H9 (cell line): Measurements from ENCODE around the gene SLC35A4. TPM values are rescaled to one million over a fixed set of nuclear protein-coding genes. Genes with fewer than 3 reads are reported as not detected.

Source experiments
- DNase-seq: peaks from one replicate; pipeline ENCODE4 v3.0.0-alpha.2; 2017
- H2AFZ ChIP-seq: one replicate; pipeline ENCODE4 v1.6.1; 2013; ENCODE audit warnings: mild to moderate bottlenecking, low read length, control low read depth, moderate library complexity
- H2AK5ac ChIP-seq: 2 replicates; pipeline ENCODE4 v1.6.1; 2013; ENCODE audit warnings: low read length, control low read depth, mixed read lengths; ENCODE audit not compliant: insufficient read length
- H2BK120ac ChIP-seq: one replicate; pipeline ENCODE4 v1.6.1; 2013; ENCODE audit warnings: low read depth, mild to moderate bottlenecking, low read length, control low read depth, inconsistent platforms; ENCODE audit not compliant: poor library complexity, severe bottlenecking
- H2BK12ac ChIP-seq: 2 replicates; pipeline ENCODE4 v1.6.1; 2013; ENCODE audit warnings: low read length, control low read depth, mixed read lengths, low read depth; ENCODE audit not compliant: insufficient read length
- H2BK15ac ChIP-seq: 2 replicates; pipeline ENCODE4 v1.6.1; 2013; ENCODE audit warnings: low read depth, low read length, control low read depth
- H2BK20ac ChIP-seq: one replicate; pipeline ENCODE4 v1.6.1; 2013; ENCODE audit warnings: low read depth, mild to moderate bottlenecking, low read length, control low read depth, inconsistent platforms; ENCODE audit not compliant: poor library complexity, severe bottlenecking
- H2BK5ac ChIP-seq: 2 replicates; pipeline ENCODE4 v1.6.1; 2013; ENCODE audit warnings: low read length, control low read depth, mixed read lengths; ENCODE audit not compliant: insufficient read length
- H3K14ac ChIP-seq: 2 replicates; pipeline ENCODE4 v1.6.1; 2013; ENCODE audit warnings: low read length, control low read depth; ENCODE audit not compliant: insufficient read depth
- H3K18ac ChIP-seq: 2 replicates; pipeline ENCODE4 v1.6.1; 2013; ENCODE audit warnings: low read depth, mild to moderate bottlenecking, mixed read lengths, low read length, control low read depth; ENCODE audit not compliant: insufficient read length
- H3K23ac ChIP-seq: 2 replicates; pipeline ENCODE4 v1.6.1; 2013; ENCODE audit warnings: low read length, control low read depth, mixed read lengths, low read depth; ENCODE audit not compliant: insufficient read length
- H3K23me2 ChIP-seq: 2 replicates; pipeline ENCODE4 v1.6.1; 2013; ENCODE audit warnings: low read depth, mild to moderate bottlenecking, mixed read lengths, low read length, control low read depth; ENCODE audit not compliant: insufficient read length, poor library complexity, severe bottlenecking
- H3K27ac ChIP-seq: 2 replicates; pipeline ENCODE4 v1.5.1; 2013; ENCODE audit warnings: low read length, control low read depth, mixed read lengths, low read depth; ENCODE audit not compliant: insufficient read length
- H3K27me3 ChIP-seq: 2 replicates; pipeline ENCODE4 v1.6.1; 2013; ENCODE audit warnings: low read length, control low read depth, inconsistent platforms; ENCODE audit not compliant: insufficient read depth
- H3K4ac ChIP-seq: 2 replicates; pipeline ENCODE4 v1.6.1; 2013; ENCODE audit warnings: low read depth, mild to moderate bottlenecking, control low read depth, inconsistent platforms, low read length, moderate library complexity
- H3K4me1 ChIP-seq: 2 replicates; pipeline ENCODE4 v1.6.1; 2013; ENCODE audit warnings: low read length, control low read depth, inconsistent platforms; ENCODE audit not compliant: insufficient read depth
- H3K4me2 ChIP-seq: 2 replicates; pipeline ENCODE4 v1.6.1; 2013; ENCODE audit warnings: low read length, control low read depth, mixed read lengths; ENCODE audit not compliant: insufficient read length, insufficient read depth
- H3K56ac ChIP-seq: 2 replicates; pipeline ENCODE4 v1.6.1; 2013; ENCODE audit warnings: low read depth, mild to moderate bottlenecking, mixed read lengths, low read length, control low read depth; ENCODE audit not compliant: insufficient read length
- H3K79me1 ChIP-seq: 2 replicates; pipeline ENCODE4 v1.6.1; 2013; ENCODE audit warnings: low read depth, mild to moderate bottlenecking, moderate library complexity, low read length, control low read depth, inconsistent platforms; ENCODE audit not compliant: insufficient read depth, poor library complexity, severe bottlenecking
- H3K79me2 ChIP-seq: 2 replicates; pipeline ENCODE4 v1.6.1; 2013; ENCODE audit warnings: low read length, control low read depth, inconsistent platforms; ENCODE audit not compliant: insufficient read depth
- H3K9ac ChIP-seq: 2 replicates; pipeline ENCODE4 v1.6.1; 2013; ENCODE audit warnings: low read length, control low read depth, mixed read lengths; ENCODE audit not compliant: insufficient read length; ENCODE audit errors: extremely low read depth
- H3K9me3 ChIP-seq: one replicate; pipeline ENCODE4 v1.6.1; 2013; ENCODE audit warnings: low read depth, low read length, inconsistent platforms; ENCODE audit not compliant: control insufficient read depth
- H3T11ph ChIP-seq: one replicate; pipeline ENCODE4 v1.6.1; 2013; ENCODE audit warnings: mild to moderate bottlenecking, low read length, control low read depth, inconsistent platforms
- H4K20me1 ChIP-seq: one replicate; pipeline ENCODE4 v1.6.1; 2013; ENCODE audit not compliant: control insufficient read depth, insufficient read length, insufficient read depth
- H4K5ac ChIP-seq: 2 replicates; pipeline ENCODE4 v1.6.1; 2013; ENCODE audit warnings: low read depth, mild to moderate bottlenecking, mixed read lengths, low read length, control low read depth; ENCODE audit not compliant: insufficient read length
- H4K8ac ChIP-seq: replicated peaks from 2 replicates; pipeline ENCODE4 v1.6.1; 2013; ENCODE audit warnings: low read length, control low read depth, mixed read lengths, low read depth; ENCODE audit not compliant: insufficient read length
- H4K91ac ChIP-seq: 2 replicates; pipeline ENCODE4 v1.6.1; 2013; ENCODE audit warnings: low read depth, mild to moderate bottlenecking, moderate library complexity, mixed read lengths, low read length, control low read depth; ENCODE audit not compliant: insufficient read length
- H3K27ac Mint-ChIP-seq, 3 experiments: 2 replicates in 2 of 3; 3 replicates in 1 of 3; pipeline ENCODE4 v1.8.0; 2020 to 2021; ENCODE audit warnings: mixed read lengths in 3 of 3, mild to moderate bottlenecking in 1 of 3, moderate library complexity in 1 of 3
- H3K27me3 Mint-ChIP-seq: 2 replicates; pipeline ENCODE4 v1.8.0; 2021; ENCODE audit warnings: low read depth, mild to moderate bottlenecking, moderate library complexity, mixed read lengths
- H3K36me3 Mint-ChIP-seq, 3 experiments: 2 replicates in 2 of 3; 3 replicates in 1 of 3; pipeline ENCODE4 v1.8.0; 2020 to 2021; ENCODE audit warnings: low read depth in 3 of 3, mixed read lengths in 3 of 3; ENCODE audit not compliant: insufficient read depth in 1 of 3
- H3K4me1 Mint-ChIP-seq, 2 experiments: 2 replicates each; pipeline ENCODE4 v1.8.0; 2020; ENCODE audit warnings: mixed read lengths in 2 of 2
- H3K4me3 Mint-ChIP-seq, 2 experiments: 2 replicates in 1 of 2; 3 replicates in 1 of 2; pipeline ENCODE4 v1.8.0; 2020 to 2021; ENCODE audit warnings: mild to moderate bottlenecking in 2 of 2, mixed read lengths in 2 of 2, moderate library complexity in 1 of 2
- H3K9me3 Mint-ChIP-seq, 2 experiments: 2 replicates in 1 of 2; 3 replicates in 1 of 2; pipeline ENCODE4 v1.8.0; 2020; ENCODE audit warnings: mild to moderate bottlenecking in 2 of 2, mixed read lengths in 2 of 2, moderate library complexity in 1 of 2
- CTCF ChIP-seq: fragments of 200-600 bp; sonication (generic); conservative IDR thresholded peaks from 3 replicates; pipeline ENCODE4 v1.8.0; 2021; ENCODE audit warnings: antibody characterized with exemption, mild to moderate bottlenecking
- WGBS: extraction: QIAGEN DNeasy Blood & Tissue Kit; methylation state at CpG from one replicate; pipeline ENCODE4 v1.1.7; 2013; ENCODE audit warnings: missing lambda C conversion rate, low lambda C conversion rate, mixed read lengths; ENCODE audit not compliant: insufficient read length; ENCODE audit errors: extremely low coverage; 5-methylcytosine and 5-hydroxymethylcytosine counted together
- total RNA-seq: library from RNA; stranded (reverse); gene quantifications from 2 replicates; pipeline ENCODE4 v1.2.1, GENCODE V29; 2021

Gene SLC35A4
- total RNA-seq, 1 experiment from 2014 or later, result 92.0 TPM

GRCh38 chr5:140547508-140548299 lies 16.9 kb upstream of the SLC35A4 start, which contains the start of gene EIF4EBP3:
Gene EIF4EBP3 (plus strand): TSS chr5:140547662. CDS start chr5:140547738, 76 bp downstream.
- Histone ChIP-seq H3K56ac (no peak within 1 kb of the TSS), H3K27me3 (no peaks in the 10 kb centered on the region), H3K23ac (no peak within 1 kb of the TSS), H3K27ac (peak within 1 kb of the TSS; percentile 19), H4K91ac (no peak within 1 kb of the TSS), H3K18ac (peak within 1 kb of the TSS; percentile 65), H3K4me1 (0 out of 2 replicates have a peak, but pooled peaks cover 7% of the 10 kb centered on the region), H3K4me2 (peak within 1 kb of the TSS; percentile 81), H3T11ph (no peak within 1 kb of the TSS), H3K9me3 (no peaks in the 10 kb centered on the region), H3K23me2 (peaks cover 7% of the 10 kb centered on the region), H3K79me2 (no peaks in the 10 kb centered on the region), H2BK12ac (no peak within 1 kb of the TSS), H3K4ac (no peak within 1 kb of the TSS; the same call in 1 of the 2 replicates), H2BK15ac (no peak within 1 kb of the TSS), H4K20me1 (no peaks in the 10 kb centered on the region), H3K79me1 (no peaks in the 10 kb centered on the region), H2AK5ac (no peak within 1 kb of the TSS), H3K14ac (peak within 1 kb of the TSS; percentile 51), H2BK20ac (no peak within 1 kb of the TSS), H4K5ac (no peak within 1 kb of the TSS), H4K8ac (no peak within 1 kb of the TSS), H2BK120ac (no peak within 1 kb of the TSS), H2AFZ (no peak within 1 kb of the TSS), H3K9ac (peak within 1 kb of the TSS; percentile 17), H2BK5ac (no peak within 1 kb of the TSS)
- DNase-seq, result peak; percentile 99
- peaks cover 23 to 26% of the 10 kb centered on the region in 2 experiments for H3K4me1 Mint-ChIP-seq
- no peaks in the 10 kb centered on the region for H3K9me3 Mint-ChIP-seq
- H3K36me3 Mint-ChIP-seq, result peaks cover 19 to 65% (median 37%) of the 10 kb centered on the region in 3 experiments; a peak in 6 of 7 replicates
- peak within 1 kb of the TSS; percentile 73 to 79 for H3K4me3 Mint-ChIP-seq
- peak within 1 kb of the TSS; percentile 95 to 99 (median 99); a peak in 6 of 7 replicates for H3K27ac Mint-ChIP-seq
- no peaks in the 10 kb centered on the region for H3K27me3 Mint-ChIP-seq
- TF ChIP-seq CTCF, result peak; percentile 64
- WGBS, result no CpG with 5 or more reads among the region's 52 CpGs
